ENCODE results near the gene GJA10.
A peak's percentile ranks its signal among the peaks of the same experiment; 100 is the strongest.
"Not testable (repeated sequence)": the region's sequence is repeated elsewhere in the genome, so short reads cannot be mapped to it uniquely, and the experiment has no call there.

The GJA10 gene

DNA sequence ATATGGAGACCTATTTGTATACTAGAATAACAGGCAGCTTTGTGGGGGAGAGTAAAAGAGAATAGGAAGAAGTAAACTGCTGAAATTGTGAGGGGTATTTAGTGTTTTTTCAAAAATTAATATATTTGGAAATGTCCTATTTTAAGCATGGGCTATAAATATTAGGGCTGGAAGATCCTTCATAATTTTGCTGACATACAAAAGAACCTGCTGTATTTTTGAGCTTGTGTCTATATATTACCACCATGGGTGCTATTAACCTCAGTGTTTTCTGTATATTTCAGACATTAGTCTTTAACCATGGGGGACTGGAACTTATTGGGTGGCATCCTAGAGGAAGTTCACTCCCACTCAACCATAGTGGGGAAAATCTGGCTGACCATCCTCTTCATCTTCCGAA is at the start of gene GJA10:
TSS of gene GJA10 (plus strand) at position 301 of the 400 bp plus-strand sequence. CDS start at position 301, 0 bp downstream.
- no peak for DNase-seq (ENCODE audit: low spot score)

DNA sequence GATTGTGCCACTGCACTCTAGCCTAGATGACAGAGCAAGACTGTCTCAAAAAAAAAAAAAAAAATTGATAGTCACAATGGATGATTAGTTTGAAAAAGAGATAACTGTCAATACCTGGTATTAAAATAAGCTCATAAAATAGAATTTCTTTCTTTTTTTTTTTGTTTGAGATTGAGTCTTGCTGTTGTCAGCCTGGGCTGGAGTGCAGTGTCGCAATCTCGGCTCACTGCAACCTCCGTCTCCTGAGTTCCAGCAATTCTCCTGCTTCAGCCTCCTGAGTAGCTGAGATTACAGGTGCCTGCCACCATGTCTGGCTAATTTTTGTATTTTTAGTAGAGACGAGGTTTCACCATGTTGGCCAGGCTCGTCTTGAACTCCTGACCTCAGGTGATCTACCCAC is 46.8 kb upstream of the GJA10 start:
- not testable (repeated sequence) for DNase-seq (ENCODE audit: low spot score)

GRCh38 chr6:89853068-89853467 is 41.2 kb upstream of the GJA10 start:
- DNase-seq (ENCODE audit: low spot score), result no peak

DNA sequence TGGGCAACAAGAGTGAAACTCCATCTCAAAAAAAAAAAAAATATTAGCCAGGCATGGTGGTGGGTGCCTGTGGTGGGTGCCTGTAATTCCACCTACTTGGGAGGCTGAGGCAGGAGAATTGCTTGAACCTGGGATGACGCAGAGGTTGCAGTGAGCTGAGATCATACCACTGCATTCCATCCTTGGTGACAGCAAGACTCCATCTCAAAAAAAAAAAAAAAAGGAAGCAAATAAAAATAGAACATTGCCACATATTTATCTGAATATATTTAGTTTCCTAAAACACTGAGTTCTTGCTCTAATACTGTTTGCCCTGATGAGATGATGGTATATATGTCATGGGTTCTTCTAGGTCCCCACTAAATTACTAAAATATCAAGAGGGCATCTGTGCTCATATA is 36.2 kb upstream of the GJA10 start:
- DNase-seq (ENCODE audit: low spot score), result no peak

DNA sequence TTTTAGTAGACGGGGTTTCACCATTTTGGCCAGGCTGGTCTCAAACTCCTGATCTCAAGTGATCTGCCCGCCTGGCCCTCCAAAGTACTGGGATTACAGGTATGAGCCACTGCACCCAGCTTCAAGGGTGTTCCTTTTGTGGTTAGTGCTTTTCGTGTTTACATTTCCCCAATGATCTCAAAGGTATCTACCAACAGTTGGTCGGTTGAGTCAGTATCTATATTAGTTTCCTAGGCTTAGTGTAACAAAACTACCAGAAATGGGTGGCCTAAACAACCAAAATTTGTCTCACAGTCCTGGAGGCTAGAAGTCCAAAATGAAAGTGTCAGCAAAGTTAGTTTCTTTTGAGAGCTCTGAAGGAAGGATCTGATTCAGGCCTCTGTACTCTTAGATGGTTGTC is 34.5 kb upstream of the GJA10 start:
- no peak for DNase-seq (ENCODE audit: low spot score)

GRCh38 chr6:89862273-89862672 is 32.0 kb upstream of the GJA10 start:
- no peak for DNase-seq (ENCODE audit: low spot score)

GRCh38 chr6:89862698-89863097 is 31.6 kb upstream of the GJA10 start:
- no peak for DNase-seq (ENCODE audit: low spot score)

GRCh38 chr6:89866024-89866678 is 28.1 kb upstream of the GJA10 start:
- no peak for DNase-seq (ENCODE audit: low spot score)

GRCh38 chr6:89873721-89874120 is 20.5 kb upstream of the GJA10 start:
- DNase-seq (ENCODE audit: low spot score), result no peak

DNA sequence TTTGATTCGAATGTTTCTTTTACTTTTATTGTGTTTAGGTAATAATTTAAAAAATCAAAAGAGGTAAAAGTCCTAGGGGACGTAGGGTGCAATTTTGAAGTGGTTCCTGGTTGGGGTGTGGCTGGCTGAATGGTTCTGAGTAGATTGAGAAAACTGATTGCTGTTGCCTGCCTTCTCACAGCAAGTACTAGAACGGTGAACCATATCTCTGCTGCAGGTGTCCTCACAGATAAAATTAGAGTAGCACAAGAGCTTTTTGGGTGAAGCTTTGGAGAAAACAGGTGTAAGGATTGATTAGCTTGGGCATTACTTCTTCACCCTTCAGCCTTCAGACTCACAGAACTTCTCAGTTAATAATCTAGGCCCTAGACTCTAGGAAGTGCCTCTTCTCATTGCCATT is 19.8 kb upstream of the GJA10 start:
- no peak for DNase-seq (ENCODE audit: low spot score)

- DNase-seq (ENCODE audit: low spot score), result no peak
Measured at GRCh38 chr6:89886378-89887120, 7.7 kb upstream of the GJA10 start.

GRCh38 chr6:89887452-89888137 is 6.7 kb upstream of the GJA10 start:
- DNase-seq (ENCODE audit: low spot score), result no peak

DNA sequence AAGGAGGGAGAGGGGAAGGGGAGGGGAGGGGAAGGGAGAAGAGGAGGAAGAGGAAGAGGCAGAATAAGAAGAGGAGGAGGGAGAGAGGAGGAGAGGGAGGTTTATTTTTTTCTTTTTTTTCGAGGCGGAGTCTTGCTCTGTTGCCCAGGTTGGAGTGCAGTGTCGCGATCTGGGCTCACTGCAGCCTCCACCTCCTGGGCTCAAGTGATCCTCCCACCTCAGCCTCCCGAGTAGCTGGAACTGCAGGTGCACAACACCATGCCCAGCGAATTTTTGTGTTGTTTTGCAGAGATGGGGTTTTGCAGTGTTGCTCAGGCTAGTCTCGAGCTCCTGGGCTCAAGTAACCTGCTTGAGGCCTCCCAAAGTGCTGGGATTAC is 6.1 kb upstream of the GJA10 start:
- DNase-seq (ENCODE audit: low spot score), result no peak

DNA sequence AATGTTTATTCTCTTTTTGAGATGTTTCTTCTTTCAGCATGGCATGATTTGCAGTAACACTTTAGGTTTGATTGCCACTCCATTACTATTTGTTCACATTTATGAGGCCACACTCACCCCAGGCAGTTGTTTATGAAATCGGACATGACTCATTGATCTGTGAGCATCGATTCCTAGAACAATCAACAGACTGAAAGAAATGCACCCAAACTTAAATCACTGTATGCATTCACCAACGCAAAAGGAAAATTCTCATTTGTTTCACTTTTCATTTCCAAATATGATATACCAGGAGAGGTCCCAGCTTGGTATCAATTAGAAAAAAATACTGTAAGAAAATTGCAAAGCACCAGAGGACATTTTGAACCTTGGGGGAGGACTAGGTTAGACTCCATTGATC is 5.4 kb upstream of the GJA10 start:
- no peak for DNase-seq (ENCODE audit: low spot score)

DNA sequence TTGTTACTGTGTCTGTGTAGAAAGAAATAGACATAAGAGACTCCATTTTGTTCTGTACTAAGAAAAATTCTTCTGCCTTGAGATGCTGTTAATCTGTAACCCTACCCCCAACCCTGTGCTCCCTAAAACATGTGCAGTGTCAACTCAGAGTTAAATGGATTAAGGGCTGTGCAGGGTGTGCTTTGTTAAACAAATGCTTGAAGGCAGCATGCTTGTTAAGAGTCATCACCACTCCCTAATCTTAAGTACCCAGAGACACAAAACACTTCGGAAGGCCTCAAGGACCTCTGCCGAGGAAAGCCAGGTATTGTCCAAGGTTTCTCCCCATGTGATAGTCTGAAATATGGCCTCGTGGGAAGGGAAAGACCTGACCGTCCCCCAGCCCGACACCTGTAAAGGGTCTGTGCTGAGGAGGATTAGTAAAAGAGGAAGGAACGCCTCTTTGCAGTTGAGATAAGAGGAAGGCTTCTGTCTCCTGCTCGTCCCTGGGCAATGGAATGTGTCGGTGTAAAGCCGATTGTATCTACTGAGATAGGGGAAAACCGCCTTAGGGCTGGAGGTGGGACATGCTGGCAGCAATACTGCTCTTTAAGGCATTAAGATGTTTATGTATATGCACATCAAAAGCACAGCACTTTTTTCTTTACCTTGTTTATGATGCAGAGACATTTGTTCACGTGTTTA is 3.3 kb upstream of the GJA10 start:
- not testable (repeated sequence) for DNase-seq (ENCODE audit: low spot score)

DNA sequence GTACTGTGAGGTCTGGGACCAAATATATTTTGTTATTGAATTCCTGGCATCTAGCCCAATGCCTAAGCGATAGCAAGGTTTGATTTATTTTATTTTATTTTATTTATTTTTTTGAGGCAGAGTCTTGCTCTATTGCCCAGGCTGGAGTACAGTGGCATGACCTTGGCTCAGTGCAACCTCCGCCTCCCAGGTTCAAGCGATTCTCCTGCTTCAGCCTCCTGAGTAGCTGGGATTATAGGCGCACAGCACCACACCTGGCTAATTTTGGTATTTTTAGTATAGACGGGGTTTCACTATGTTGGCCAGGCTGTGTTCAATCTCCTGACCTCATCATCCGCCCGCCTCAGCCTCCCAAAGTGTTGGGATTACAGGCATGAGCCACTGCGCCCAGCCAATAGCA is 1.7 kb upstream of the GJA10 start:
- DNase-seq (ENCODE audit: low spot score), result not testable (repeated sequence)

DNA sequence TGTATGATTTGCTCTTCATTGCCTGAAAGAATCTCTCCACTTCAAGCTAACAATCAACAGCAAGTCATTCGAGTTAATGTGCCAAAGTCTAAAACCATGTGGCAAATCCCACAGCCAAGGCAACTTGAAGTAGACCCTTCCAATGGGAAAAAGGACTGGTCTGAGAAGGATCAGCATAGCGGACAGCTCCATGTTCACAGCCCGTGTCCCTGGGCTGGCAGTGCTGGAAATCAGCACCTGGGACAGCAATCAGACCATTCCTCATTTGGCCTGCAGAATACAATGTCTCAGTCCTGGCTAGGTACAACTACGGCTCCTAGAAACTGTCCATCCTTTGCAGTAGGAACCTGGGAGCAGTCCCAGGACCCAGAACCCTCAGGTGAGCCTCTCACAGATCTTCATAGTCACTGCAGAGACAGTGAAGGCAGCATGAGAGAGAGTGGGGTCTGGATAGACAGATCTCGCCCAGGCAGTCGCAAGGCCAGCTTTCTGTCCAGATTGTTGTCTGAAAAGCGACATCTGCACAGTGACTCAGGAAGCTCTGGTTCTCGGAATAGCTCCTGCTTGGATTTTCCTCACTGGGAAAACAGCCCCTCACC is 1.1 kb downstream of the GJA10 start:
- DNase-seq (ENCODE audit: low spot score), result peak; percentile 21

DNA sequence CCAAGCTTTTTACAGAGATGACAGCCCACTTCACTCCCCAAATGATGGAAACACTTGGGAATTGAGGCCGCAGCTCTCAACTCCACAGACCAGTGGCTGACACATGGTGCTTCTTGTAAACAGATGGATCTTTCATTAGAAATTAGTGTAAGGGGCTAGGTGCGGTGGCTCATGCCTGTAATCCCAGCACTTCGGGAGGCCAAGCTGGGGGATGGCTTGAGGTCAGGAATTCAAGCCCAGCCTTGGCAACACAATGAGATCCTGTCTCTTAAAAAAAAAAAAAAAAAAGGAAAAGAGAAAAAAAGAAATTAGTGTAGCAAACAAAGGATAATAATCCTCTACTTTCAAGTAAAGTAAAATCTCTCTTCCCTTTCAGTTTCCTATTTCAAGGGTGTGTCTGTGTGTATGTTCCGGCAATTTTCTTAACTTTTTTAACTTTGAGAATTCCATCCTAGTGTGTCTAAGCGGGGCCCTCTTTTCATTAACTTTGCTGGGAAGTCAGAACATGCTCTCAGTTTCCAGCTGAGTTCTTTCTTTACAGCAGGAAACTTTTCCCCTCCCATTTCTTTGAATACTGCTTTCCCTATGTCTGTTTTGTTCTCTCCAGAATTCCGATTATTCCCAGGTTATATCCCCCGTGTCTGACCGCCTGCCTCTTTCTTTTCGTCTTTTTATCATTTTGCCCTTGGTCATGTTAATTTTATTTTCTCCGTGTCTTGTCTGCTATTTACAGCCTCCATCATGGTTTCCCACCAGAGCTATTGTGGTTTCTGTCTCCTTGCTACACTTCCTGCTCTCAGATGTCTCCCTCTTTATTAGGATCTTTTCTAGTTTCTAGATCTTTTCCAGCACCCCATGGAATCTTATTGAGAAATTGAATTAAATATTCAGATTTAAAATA is 16.0 kb downstream of the GJA10 start:
- not testable (repeated sequence) for DNase-seq (ENCODE audit: low spot score)

- no peak for DNase-seq (ENCODE audit: low spot score)
Measured at GRCh38 chr6:89910902-89911240, 16.6 kb downstream of the GJA10 start.

DNA sequence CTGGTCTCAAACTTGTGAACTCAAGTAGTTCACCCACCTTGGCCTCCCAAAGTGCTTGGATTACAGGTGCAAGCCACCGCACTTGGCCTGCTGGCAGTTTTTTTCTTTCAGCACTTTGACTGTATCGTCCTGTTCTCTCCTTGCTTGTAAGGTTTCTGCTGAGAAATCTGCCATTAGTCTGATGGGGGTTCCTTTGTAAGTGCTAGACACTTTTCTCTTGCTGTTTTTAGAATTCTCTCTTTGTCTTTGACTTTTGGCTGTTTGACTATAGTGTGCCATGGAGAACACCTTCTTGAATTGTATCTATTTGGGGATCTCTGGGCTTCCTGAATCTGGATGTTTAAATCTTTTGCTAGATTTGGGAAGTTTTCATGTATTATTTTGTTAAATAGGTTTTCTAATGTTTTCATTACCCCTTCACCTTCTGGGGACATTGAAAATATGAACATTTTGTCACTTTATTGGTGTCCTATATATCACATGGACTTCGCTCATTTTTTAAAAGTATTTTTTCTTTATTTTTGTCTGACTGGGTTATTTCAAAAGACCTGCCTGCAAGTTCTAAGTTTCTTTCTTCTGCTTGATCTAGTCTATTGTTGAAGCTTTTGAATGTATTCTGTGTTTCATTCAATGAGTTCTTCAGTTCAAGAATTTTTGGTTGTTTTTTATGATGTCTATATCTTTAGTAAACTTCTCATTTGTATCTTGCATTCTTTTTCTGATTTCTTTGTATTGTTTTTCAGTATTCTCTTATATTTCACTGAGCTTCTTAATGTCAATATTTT is 22.1 kb downstream of the GJA10 start:
- DNase-seq (ENCODE audit: low spot score), result no peak

Measured in SW480 (cell line).